B cell (primary cell): ENCODE results near the gene GUCY2D. TPM values are rescaled to one million over a fixed set of nuclear protein-coding genes. Genes with fewer than 3 reads are reported as not detected.

Experiments used
- ATAC-seq: fragments of 200-7000 bp; cut with Tn5 transposase; one replicate; pipeline ENCODE4 v1.10.0; 2021; ENCODE audit warnings: low read depth, mild to moderate bottlenecking, moderate number of reproducible peaks, moderate library complexity
- CTCF ChIA-PET: fragments of 350-600 bp; sonication (Branson Sonifier 250); formaldehyde crosslinking; loops from one replicate; lab custom pipeline; 2021; ENCODE audit warnings: antibody characterized with exemption, inconsistent platforms; lab: Charles Lee
- POLR2A ChIA-PET: fragments of 350-600 bp; sonication (Branson Sonifier 250); formaldehyde crosslinking; loops from one replicate; lab custom pipeline; 2021; ENCODE audit warnings: antibody characterized with exemption; lab: Charles Lee
- DNase-seq: peaks from one replicate; pipeline ENCODE4 v3.0.0; 2013
- H2AFZ ChIP-seq: 2 replicates; pipeline ENCODE4 v1.6.1; 2012; ENCODE audit warnings: mild to moderate bottlenecking, low read depth, low read length; ENCODE audit not compliant: insufficient read depth, poor library complexity, severe bottlenecking
- H3K27ac ChIP-seq, 2 donors: 1 replicate in 1 of 2; 2 replicates in 1 of 2; pipeline ENCODE4 v1.5.1; 2012 to 2013; ENCODE audit warnings: low read length in 2 of 2, mild to moderate bottlenecking in 2 of 2, moderate library complexity in 1 of 2
- H3K27me3 ChIP-seq, 4 experiments: fragments of 200-600 bp in 1 of 4; sonication (generic) in 1 of 4; replicated peaks in 1 of 4; 1 replicate in 2 of 4; 2 replicates in 2 of 4; pipeline versions ENCODE4 v1.6.1 to v1.7.0; 2013 to 2016; ENCODE audit warnings: low read length in 3 of 4, mild to moderate bottlenecking in 2 of 4, mixed read lengths in 1 of 4, moderate library complexity in 1 of 4; ENCODE audit not compliant: insufficient read depth in 4 of 4, control insufficient read depth in 3 of 4; ENCODE audit errors: control extremely low read depth in 1 of 4
- H3K36me3 ChIP-seq, 2 experiments: replicated peaks in 1 of 2; 1 replicate in 1 of 2; 2 replicates in 1 of 2; pipeline versions ENCODE4 v1.6.1 to v1.7.1; 2013; ENCODE audit warnings: low read length in 1 of 2; ENCODE audit not compliant: insufficient read depth in 2 of 2, control insufficient read depth in 1 of 2; ENCODE audit errors: control extremely low read depth in 1 of 2, extremely low read depth in 1 of 2
- H3K4me1 ChIP-seq, 2 donors: fragments of 200-600 bp in 1 of 2; sonication (generic) in 1 of 2; 1 replicate in 1 of 2; 2 replicates in 1 of 2; pipeline versions ENCODE4 v1.5.1 to v1.6.1; 2013 to 2017; ENCODE audit warnings: low read length in 2 of 2; ENCODE audit not compliant: control insufficient read depth in 2 of 2, insufficient read depth in 2 of 2
- H3K4me2 ChIP-seq: replicated peaks from 2 replicates; pipeline ENCODE3; 2012; ENCODE audit warnings: mild to moderate bottlenecking, low read depth, low read length; ENCODE audit not compliant: poor library complexity, severe bottlenecking
- H3K4me3 ChIP-seq, 5 experiments: fragments of 200-600 bp in 1 of 5; sonication (generic) in 1 of 5; 1 replicate in 3 of 5; 2 replicates in 2 of 5; pipeline versions ENCODE4 v1.5.1 to v1.7.0; 2011 to 2016; ENCODE audit warnings: low read length in 4 of 5, mild to moderate bottlenecking in 4 of 5, low read depth in 2 of 5, control low read depth in 1 of 5, moderate library complexity in 1 of 5; ENCODE audit not compliant: insufficient read depth in 1 of 5; ENCODE audit errors: control extremely low read depth in 1 of 5, extremely low read depth in 1 of 5
- H3K79me2 ChIP-seq: fragments of 200-600 bp; sonication (generic); one replicate; pipeline ENCODE4 v1.6.0; 2016; ENCODE audit warnings: low read length; ENCODE audit not compliant: control insufficient read depth, insufficient read depth
- H3K9ac ChIP-seq: fragments of 200-600 bp; sonication (generic); 2 replicates; pipeline ENCODE4 v1.6.1; 2017; ENCODE audit warnings: mild to moderate bottlenecking, low read length, moderate library complexity
- H3K9me3 ChIP-seq, 3 donors: one replicate each; pipeline versions ENCODE4 v1.6.1 to v1.7.1; 2013; ENCODE audit warnings: low read length in 2 of 3; ENCODE audit not compliant: control insufficient read depth in 2 of 3, insufficient read depth in 1 of 3; ENCODE audit errors: control extremely low read depth in 1 of 3
- H4K20me1 ChIP-seq: 2 replicates; pipeline ENCODE4 v1.6.0; 2012; ENCODE audit warnings: mild to moderate bottlenecking, low read length; ENCODE audit not compliant: insufficient read depth, control insufficient read depth, poor library complexity, severe bottlenecking
- H3K27ac Mint-ChIP-seq: one replicate; pipeline ENCODE4 v1.8.0; 2021; ENCODE audit warnings: mixed read lengths
- H3K27me3 Mint-ChIP-seq: one replicate; pipeline ENCODE4 v1.8.0; 2021; ENCODE audit warnings: mixed read lengths
- H3K4me1 Mint-ChIP-seq: one replicate; pipeline ENCODE4 v1.8.0; 2021; ENCODE audit warnings: mixed read lengths
- H3K4me3 Mint-ChIP-seq: one replicate; pipeline ENCODE4 v1.8.0; 2021; ENCODE audit warnings: mixed read lengths
- H3K9me3 Mint-ChIP-seq: one replicate; pipeline ENCODE4 v1.8.0; 2022; ENCODE audit warnings: mixed read lengths; ENCODE audit not compliant: insufficient read depth
- EZH2 ChIP-seq: IDR thresholded peaks from 2 replicates; pipeline ENCODE4 v1.6.1; 2012; ENCODE audit warnings: borderline replicate concordance, low read depth, mild to moderate bottlenecking, moderate library complexity, low read length; ENCODE audit not compliant: insufficient read depth, poor library complexity, severe bottlenecking
- WGBS: methylation state at CpG from one replicate; pipeline ENCODE4 v1.1.5; 2013; ENCODE audit warnings: missing lambda C conversion rate; ENCODE audit not compliant: insufficient coverage; 5-methylcytosine and 5-hydroxymethylcytosine counted together
- intact Hi-C: fragments of 100-400 bp; cut with micrococcal nuclease; formaldehyde crosslinking; loops from one replicate; pipeline ENCODE4 v1.10.0; 2022
- polyA plus RNA-seq: library from polyadenylated mRNA; depleted of rRNA; stranded (reverse); fragments of >200 nt; gene quantifications from 2 replicates; pipeline ENCODE4 v1.2.3, GENCODE V29; 2012
- total RNA-seq, 2 donors: library from RNA; stranded (reverse); fragments of 120-200 nt in 1 of 2; gene quantifications; 1 replicate in 1 of 2; 2 replicates in 1 of 2; pipeline versions ENCODE4 v1.2.3 to v1.2.4, GENCODE V29; 2013 to 2022
- TF ChIP-seq, protein P1 (sequence below): fragments of 200-600 bp; IDR thresholded peaks from one replicate; pipeline ENCODE4 v1.8.0; 2022; ENCODE audit warnings: antibody characterized with exemption, mild to moderate bottlenecking

GUCY2D gene
- total and polyA plus RNA-seq, 2 donors (not counting 1 experiment from before 2014, with no cell fraction given) = not detected

DNA sequence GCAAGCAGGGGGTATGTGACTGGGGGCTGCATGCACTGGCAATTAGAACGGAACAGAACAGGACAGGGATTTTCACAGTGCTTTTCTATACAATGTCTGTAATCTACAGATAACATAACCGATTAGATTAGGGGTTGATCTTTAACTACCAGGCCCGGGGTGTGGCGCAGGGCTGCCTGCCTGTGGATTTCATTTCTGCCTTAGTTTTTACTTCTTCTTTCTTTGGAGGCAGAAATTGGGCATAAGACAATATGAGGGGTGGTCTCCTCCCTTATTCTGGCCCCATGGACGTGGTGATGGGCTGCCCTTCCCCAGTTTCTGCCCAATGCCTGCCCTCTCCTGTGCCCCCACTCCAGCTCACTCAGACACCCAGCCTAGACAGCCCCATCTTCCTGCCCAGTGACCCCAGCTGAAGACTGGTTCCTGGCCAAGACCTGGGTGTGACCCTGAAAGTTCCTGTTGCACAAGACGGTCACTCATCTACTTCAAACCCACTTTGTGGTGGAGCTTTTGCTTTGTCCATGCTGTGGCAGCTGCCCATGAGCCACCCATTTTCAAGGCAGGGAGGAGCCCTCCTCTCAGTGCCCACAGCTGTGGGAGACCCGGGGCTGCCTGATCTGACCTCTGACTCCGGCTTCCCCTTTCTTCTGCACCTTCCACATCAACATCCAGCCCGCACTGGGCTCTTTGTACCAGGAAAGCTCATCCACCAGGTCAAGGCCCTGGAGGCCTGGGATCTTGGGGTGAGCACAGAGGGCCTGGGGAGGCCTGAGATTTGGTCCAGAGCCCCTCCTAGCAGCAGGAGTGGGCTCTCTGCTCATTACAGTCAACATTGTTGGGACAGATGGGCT lies 66.5 kb downstream of the GUCY2D start:
- H3K27me3 ChIP-seq = peaks cover 0 to 52% (median 29%) of the 10 kb centered on the region in 4 experiments
- peaks cover 0 to 23% (median 0%) of the 10 kb centered on the region in 3 donors for H3K9me3 ChIP-seq
- Mint-ChIP-seq H3K4me1 (peaks cover 20% of the 10 kb centered on the region), H3K9me3 (no peaks in the 10 kb centered on the region), H3K4me3 (no peak overlapping the region), H3K27ac (no peak overlapping the region), H3K27me3 (peaks cover 49% of the 10 kb centered on the region)
- no peak overlapping the region for H3K27ac ChIP-seq
- ChIA-PET CTCF (interaction anchor here (0.8 to 4.8 kb wide), 10 partner anchors 8 to 229 kb away, joined by 3 to 46 read pairs (median 4); no protein-coding TSS in a partner anchor), POLR2A (interaction anchor here (0.8 kb wide), 1 partner anchor 10 kb away, joined by 4 read pairs; no protein-coding TSS in a partner anchor)
- intact Hi-C loops = loop anchor here (10.0 kb wide), 1 partner anchor 1456 kb away; no protein-coding TSS in a partner anchor
- no peak overlapping the region for H3K9ac ChIP-seq
- no peak for DNase-seq
- H2AFZ ChIP-seq = no peak overlapping the region
- no peak overlapping the region for H3K4me2 ChIP-seq
- ATAC-seq = no peak
- TF ChIP-seq EZH2 = no peak
- TF ChIP-seq, protein P1, sequence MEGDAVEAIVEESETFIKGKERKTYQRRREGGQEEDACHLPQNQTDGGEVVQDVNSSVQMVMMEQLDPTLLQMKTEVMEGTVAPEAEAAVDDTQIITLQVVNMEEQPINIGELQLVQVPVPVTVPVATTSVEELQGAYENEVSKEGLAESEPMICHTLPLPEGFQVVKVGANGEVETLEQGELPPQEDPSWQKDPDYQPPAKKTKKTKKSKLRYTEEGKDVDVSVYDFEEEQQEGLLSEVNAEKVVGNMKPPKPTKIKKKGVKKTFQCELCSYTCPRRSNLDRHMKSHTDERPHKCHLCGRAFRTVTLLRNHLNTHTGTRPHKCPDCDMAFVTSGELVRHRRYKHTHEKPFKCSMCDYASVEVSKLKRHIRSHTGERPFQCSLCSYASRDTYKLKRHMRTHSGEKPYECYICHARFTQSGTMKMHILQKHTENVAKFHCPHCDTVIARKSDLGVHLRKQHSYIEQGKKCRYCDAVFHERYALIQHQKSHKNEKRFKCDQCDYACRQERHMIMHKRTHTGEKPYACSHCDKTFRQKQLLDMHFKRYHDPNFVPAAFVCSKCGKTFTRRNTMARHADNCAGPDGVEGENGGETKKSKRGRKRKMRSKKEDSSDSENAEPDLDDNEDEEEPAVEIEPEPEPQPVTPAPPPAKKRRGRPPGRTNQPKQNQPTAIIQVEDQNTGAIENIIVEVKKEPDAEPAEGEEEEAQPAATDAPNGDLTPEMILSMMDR = no peak
- H4K20me1 ChIP-seq = no peaks in the 10 kb centered on the region
- 61% methylated on average over 2 of the region's 9 CpGs for WGBS
- peaks cover 19 to 22% of the 10 kb centered on the region in 2 donors for H3K4me1 ChIP-seq
- no peaks in the 10 kb centered on the region for H3K36me3 ChIP-seq
- H3K4me3 ChIP-seq = no peak overlapping the region
- no peaks in the 10 kb centered on the region for H3K79me2 ChIP-seq

DNA sequence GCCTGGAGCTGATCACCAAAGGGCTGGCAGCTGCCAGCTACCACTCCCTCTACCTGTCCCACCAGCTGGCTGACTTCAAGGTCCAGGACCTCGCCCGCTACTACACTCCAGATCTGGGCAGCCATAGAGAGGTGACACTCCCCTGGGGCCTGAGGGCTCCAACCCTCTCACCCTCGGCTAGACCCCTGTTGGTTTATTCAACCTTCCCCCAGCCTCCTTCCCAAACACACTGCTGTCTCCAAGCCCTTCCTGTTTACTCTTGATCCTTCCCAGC lies 67.1 kb downstream of the GUCY2D start:
- Histone ChIP-seq H4K20me1 (no peaks in the 10 kb centered on the region), H3K4me1 (peaks cover 25 to 28% of the 10 kb centered on the region in 2 donors), H3K79me2 (no peaks in the 10 kb centered on the region), H2AFZ (no peak overlapping the region), H3K36me3 (no peaks in the 10 kb centered on the region), H3K27ac (no peak overlapping the region), H3K9ac (no peak overlapping the region), H3K9me3 (peaks cover 0 to 21% (median 0%) of the 10 kb centered on the region in 3 donors), H3K4me2 (no peak overlapping the region), H3K27me3 (peaks cover 0 to 52% (median 34%) of the 10 kb centered on the region in 4 experiments), H3K4me3 (no peak overlapping the region)
- Mint-ChIP-seq H3K27ac (no peak overlapping the region), H3K4me1 (peaks cover 26% of the 10 kb centered on the region), H3K27me3 (peaks cover 51% of the 10 kb centered on the region), H3K9me3 (no peaks in the 10 kb centered on the region), H3K4me3 (no peak overlapping the region)
- 63% methylated on average over 2 of the region's 3 CpGs for WGBS
- ATAC-seq (no peak), DNase-seq (no peak)
- TF ChIP-seq, protein P1 = no peak
- TF ChIP-seq EZH2 = no peak
- intact Hi-C loops = loop anchor here (10.0 kb wide), 1 partner anchor 1455 kb away; no protein-coding TSS in a partner anchor
- POLR2A ChIA-PET = interaction anchor here (0.8 kb wide), 1 partner anchor 10 kb away, joined by 4 read pairs; no protein-coding TSS in a partner anchor
- CTCF ChIA-PET = interaction anchor here (0.8 to 4.8 kb wide), 11 partner anchors 9 to 229 kb away, joined by 3 to 46 read pairs (median 5); no protein-coding TSS in a partner anchor
